ENCODE results near the gene PPP1R3D.
A peak's percentile ranks its signal among the peaks of the same experiment; 100 is the strongest.

The PPP1R3D gene, protein sequence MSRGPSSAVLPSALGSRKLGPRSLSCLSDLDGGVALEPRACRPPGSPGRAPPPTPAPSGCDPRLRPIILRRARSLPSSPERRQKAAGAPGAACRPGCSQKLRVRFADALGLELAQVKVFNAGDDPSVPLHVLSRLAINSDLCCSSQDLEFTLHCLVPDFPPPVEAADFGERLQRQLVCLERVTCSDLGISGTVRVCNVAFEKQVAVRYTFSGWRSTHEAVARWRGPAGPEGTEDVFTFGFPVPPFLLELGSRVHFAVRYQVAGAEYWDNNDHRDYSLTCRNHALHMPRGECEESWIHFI

DNA sequence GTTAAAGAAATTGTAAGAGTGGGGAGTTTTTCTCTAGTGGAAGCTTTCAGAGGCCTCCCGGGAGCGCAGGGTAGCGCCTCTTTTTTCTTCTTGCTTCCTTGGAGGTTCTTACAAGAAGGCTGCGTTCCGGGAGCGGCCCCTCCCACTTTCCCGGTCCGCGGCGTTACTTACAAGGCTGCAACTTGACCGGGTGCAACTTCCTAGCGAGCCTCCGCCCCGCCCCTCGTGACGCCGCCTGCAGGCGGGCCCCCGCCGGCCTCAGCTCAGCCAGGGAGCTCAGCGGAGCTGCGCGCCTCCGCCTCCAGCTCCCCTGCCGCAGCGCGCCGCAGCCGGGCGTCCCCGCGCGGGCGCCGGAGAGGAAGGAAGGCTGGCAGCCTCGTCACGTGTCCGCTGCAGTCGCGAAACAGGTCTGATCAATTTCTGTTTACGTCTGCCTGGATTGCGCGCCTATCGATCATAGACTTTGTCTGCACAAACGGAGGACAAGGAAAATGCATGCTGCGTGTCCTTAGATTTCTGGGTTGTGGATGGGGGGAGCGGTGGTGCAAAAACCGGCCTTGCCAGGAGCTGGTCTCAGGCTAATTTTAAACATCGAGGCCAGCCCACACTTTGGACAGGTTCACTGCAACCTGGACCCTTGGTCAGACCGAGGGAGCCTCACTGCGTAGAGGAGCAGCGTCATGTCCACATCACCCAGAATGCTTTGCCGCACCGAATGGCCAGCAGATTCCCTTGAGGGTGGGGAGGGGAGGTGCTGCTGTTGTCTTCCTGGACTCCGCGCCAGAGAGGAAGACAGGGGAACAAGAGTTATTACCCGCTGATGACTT is at the start of gene PPP1R3D, which contains the start of gene FAM217B:
Gene PPP1R3D (minus strand): TSS at position 177 of the 827 bp plus-strand sequence. CDS start 374 bp downstream, outside the sequence.
Gene FAM217B (plus strand): TSS at position 261 of the 827 bp plus-strand sequence. CDS start 3,555 bp downstream, outside the sequence.
- H3K4me1 Mint-ChIP-seq = peaks cover 22% of the 10 kb centered on the region
- DNase-seq (ENCODE audit: low spot score in 2 of 2) = peak; percentile 79 to 82
- ATAC-seq (replicated peaks; ENCODE audit: extremely low read depth, poor library complexity, severe bottlenecking) = peak; percentile 99
- H3K27me3 Mint-ChIP-seq = no peaks in the 10 kb centered on the region
- H3K9me3 Mint-ChIP-seq = no peaks in the 10 kb centered on the region
- H3K36me3 Mint-ChIP-seq (ENCODE audit: insufficient read depth) = peaks cover 24% of the 10 kb centered on the region
- peak within 1 kb of the TSS; percentile 96 for H3K27ac Mint-ChIP-seq (ENCODE audit: low read depth)
- peak within 1 kb of the TSS; percentile 98 for H3K4me3 Mint-ChIP-seq

DNA sequence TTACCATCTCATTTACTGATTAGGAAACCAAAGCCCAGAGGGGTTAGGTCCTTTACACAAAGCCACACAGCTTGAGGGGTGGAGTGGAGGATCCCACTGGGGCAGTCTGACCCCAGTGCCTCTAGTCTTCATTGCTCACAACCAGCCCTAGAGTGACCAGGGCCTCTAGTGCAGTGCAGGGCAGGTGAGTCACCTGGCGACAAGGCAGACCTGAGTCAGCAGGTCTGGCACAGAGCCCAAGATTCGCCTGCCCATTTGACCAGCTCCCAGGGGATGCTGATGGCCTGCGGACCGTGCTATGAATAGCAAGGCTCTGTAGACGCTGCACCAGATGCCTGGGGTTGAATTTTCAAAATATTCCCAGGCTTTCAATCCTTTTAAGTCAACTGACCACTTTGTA is 48.0 kb upstream of the PPP1R3D start:
- Mint-ChIP-seq H3K4me1 (no peaks in the 10 kb centered on the region), H3K36me3 (ENCODE audit: insufficient read depth) (peaks cover 2% of the 10 kb centered on the region), H3K27me3 (no peaks in the 10 kb centered on the region), H3K27ac (ENCODE audit: low read depth) (no peak overlapping the region), H3K9me3 (no peaks in the 10 kb centered on the region), H3K4me3 (no peak overlapping the region)
- DNase-seq (ENCODE audit: low spot score in 2 of 2) (no peak), ATAC-seq (replicated peaks; ENCODE audit: extremely low read depth, poor library complexity, severe bottlenecking) (no peak)

DNA sequence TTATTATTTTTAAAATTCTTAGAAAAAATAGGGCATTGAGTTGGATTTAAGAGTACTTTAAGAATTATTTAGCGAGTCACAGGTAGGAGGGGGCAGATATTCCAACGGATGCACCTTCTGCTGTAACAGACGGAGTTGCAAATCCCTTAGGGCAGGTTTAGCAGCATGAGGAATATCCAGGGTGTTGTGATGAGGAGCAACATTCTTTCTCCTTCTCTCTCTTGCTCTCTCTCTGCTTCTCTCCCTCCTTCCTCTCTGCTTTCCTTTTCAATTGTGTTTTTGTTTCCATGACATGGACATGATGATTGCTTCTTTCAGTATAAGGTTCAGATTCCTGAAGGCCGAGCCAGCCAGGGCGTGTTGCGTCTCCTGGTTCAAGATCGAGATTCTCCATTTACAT is 47.0 kb upstream of the PPP1R3D start:
- DNase-seq (ENCODE audit: low spot score in 2 of 2) = no peak
- no peak overlapping the region for H3K4me3 Mint-ChIP-seq
- no peaks in the 10 kb centered on the region for H3K4me1 Mint-ChIP-seq
- H3K36me3 Mint-ChIP-seq (ENCODE audit: insufficient read depth) = peaks cover 2% of the 10 kb centered on the region
- no peaks in the 10 kb centered on the region for H3K9me3 Mint-ChIP-seq
- no peaks in the 10 kb centered on the region for H3K27me3 Mint-ChIP-seq
- no peak for ATAC-seq (replicated peaks; ENCODE audit: extremely low read depth, poor library complexity, severe bottlenecking)
- H3K27ac Mint-ChIP-seq (ENCODE audit: low read depth) = no peak overlapping the region

DNA sequence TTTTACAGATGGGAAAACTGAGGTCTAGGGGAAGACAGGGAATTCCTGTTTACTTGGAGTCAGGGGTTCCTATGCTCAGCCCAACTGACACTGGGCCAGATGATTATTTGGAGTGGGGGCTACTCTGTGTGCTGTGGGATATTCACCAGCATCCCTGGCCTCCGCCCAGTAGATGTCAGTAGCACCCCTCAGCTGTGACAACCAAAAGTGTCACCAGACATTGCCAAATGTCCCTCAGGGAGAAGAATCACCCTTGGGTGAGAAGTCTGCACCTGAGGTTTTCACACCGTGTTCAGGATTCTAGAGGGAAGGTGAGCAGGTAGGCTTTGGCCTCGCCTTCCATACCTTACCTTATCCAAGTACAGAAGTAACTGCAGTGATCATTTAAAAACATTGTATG is 45.8 kb upstream of the PPP1R3D start:
- no peak for ATAC-seq (replicated peaks; ENCODE audit: extremely low read depth, poor library complexity, severe bottlenecking)
- Mint-ChIP-seq H3K36me3 (ENCODE audit: insufficient read depth) (peaks cover 2% of the 10 kb centered on the region), H3K27ac (ENCODE audit: low read depth) (no peak overlapping the region), H3K27me3 (no peaks in the 10 kb centered on the region), H3K4me3 (no peak overlapping the region), H3K4me1 (no peaks in the 10 kb centered on the region), H3K9me3 (no peaks in the 10 kb centered on the region)
- DNase-seq (ENCODE audit: low spot score in 2 of 2) = no peak

DNA sequence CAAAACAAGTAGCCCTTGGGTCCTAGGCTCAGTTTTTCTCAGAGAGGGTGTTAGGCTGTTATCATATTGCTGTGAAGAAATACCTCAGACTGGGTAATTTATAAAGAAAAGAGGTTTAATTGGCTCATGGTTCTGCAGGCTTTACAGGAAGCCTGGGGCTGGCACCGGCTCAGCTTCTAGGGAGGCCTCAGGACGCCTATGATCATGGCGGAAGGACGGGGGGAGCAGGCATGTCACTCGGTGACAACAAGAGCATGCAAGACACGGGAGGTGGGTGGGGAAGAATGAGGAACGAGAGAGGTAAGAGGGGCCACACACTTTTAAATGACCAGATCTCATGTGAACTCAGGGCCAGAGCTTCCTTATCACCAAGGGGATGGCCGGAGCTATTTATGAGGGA is 45.1 kb upstream of the PPP1R3D start:
- H3K27ac Mint-ChIP-seq (ENCODE audit: low read depth) = no peak overlapping the region

GRCh38 chr20:59984541-59984940 is 44.4 kb upstream of the PPP1R3D start:
- Mint-ChIP-seq H3K4me3 (no peak overlapping the region), H3K27ac (ENCODE audit: low read depth) (peak overlapping the region; percentile 19), H3K36me3 (ENCODE audit: insufficient read depth) (peaks cover 2% of the 10 kb centered on the region), H3K27me3 (no peaks in the 10 kb centered on the region), H3K9me3 (no peaks in the 10 kb centered on the region), H3K4me1 (no peaks in the 10 kb centered on the region)
- DNase-seq (ENCODE audit: low spot score in 2 of 2) = no peak
- ATAC-seq (replicated peaks; ENCODE audit: extremely low read depth, poor library complexity, severe bottlenecking) = no peak

More for the DNA sequence above, 45.1 kb upstream of the PPP1R3D start:
- no peak overlapping the region for H3K4me3 Mint-ChIP-seq
- H3K27me3 Mint-ChIP-seq = no peaks in the 10 kb centered on the region
- no peak for ATAC-seq (replicated peaks; ENCODE audit: extremely low read depth, poor library complexity, severe bottlenecking)
- H3K4me1 Mint-ChIP-seq = no peaks in the 10 kb centered on the region
- H3K36me3 Mint-ChIP-seq (ENCODE audit: insufficient read depth) = peaks cover 2% of the 10 kb centered on the region
- DNase-seq (ENCODE audit: low spot score in 2 of 2) = no peak
- no peaks in the 10 kb centered on the region for H3K9me3 Mint-ChIP-seq

- Mint-ChIP-seq H3K9me3 (no peaks in the 10 kb centered on the region), H3K27ac (ENCODE audit: low read depth) (no peak overlapping the region), H3K4me1 (no peaks in the 10 kb centered on the region), H3K36me3 (ENCODE audit: insufficient read depth) (no peaks in the 10 kb centered on the region), H3K4me3 (no peak overlapping the region), H3K27me3 (no peaks in the 10 kb centered on the region)
- ATAC-seq (replicated peaks; ENCODE audit: extremely low read depth, poor library complexity, severe bottlenecking) (no peak), DNase-seq (ENCODE audit: low spot score in 2 of 2) (no peak)
These were observed 43.0 kb upstream of the PPP1R3D start for GRCh38 chr20:59983076-59983475.

DNA sequence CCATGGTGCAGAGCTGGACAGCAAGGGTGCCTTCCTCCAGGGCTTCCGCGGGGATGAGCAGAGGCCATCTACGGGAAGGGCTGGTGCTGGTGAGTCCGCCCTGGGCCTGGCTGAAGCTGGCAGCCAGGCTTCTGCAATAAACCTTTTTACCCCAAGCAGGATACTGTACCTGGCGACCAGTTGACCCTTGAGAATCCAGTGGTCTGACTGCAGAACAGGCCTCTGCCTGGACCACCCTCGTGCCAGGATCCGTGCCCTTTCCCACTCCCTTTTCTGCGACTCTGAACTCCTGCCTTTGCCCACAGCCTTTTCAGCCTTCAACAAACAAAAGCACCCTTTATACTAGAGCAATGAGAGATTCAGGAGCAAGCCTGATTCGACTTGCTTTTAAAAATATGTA is 37.0 kb upstream of the PPP1R3D start:
- ATAC-seq (replicated peaks; ENCODE audit: extremely low read depth, poor library complexity, severe bottlenecking) = no peak
- H3K27ac Mint-ChIP-seq (ENCODE audit: low read depth) = no peak overlapping the region

DNA sequence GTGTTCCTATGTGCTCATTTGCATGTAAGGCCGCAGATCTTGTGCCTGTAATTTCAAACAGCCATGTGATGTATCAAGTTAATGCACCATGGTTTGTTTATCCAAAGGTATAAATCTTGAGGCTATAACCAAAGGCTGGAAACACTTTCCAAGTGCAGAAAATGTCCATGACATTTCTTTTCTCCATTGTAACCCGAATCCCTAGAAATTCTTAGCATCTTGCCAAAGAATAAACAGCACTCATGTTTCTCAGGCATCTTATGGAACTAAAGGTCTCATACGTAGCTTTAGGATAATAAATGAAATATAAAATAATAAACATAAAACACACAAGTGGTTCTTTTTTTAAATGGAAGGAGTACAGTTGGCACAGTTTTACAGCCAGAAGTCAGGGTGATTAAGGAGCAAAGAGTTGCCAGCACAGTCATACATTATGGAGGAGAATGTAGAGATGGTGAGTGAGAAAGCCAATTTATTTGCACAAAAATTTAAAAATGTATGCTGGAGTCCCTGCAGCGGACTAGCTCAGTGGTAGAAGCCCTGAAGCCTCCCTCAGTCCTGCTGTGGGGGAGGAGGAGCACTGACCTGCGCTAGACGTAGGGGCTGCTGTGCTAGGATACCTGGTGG is 36.2 kb upstream of the PPP1R3D start:
- H3K4me1 Mint-ChIP-seq = no peaks in the 10 kb centered on the region
- DNase-seq (ENCODE audit: low spot score in 2 of 2) (no peak), ATAC-seq (replicated peaks; ENCODE audit: extremely low read depth, poor library complexity, severe bottlenecking) (no peak)
- no peak overlapping the region for H3K4me3 Mint-ChIP-seq
- H3K27ac Mint-ChIP-seq (ENCODE audit: low read depth) = no peak overlapping the region
- no peaks in the 10 kb centered on the region for H3K27me3 Mint-ChIP-seq
- no peaks in the 10 kb centered on the region for H3K36me3 Mint-ChIP-seq (ENCODE audit: insufficient read depth)
- H3K9me3 Mint-ChIP-seq = no peaks in the 10 kb centered on the region

More for the DNA sequence above, 37.0 kb upstream of the PPP1R3D start:
- Mint-ChIP-seq H3K4me1 (no peaks in the 10 kb centered on the region), H3K9me3 (no peaks in the 10 kb centered on the region), H3K4me3 (no peak overlapping the region), H3K36me3 (ENCODE audit: insufficient read depth) (no peaks in the 10 kb centered on the region), H3K27me3 (no peaks in the 10 kb centered on the region)
- DNase-seq (ENCODE audit: low spot score in 2 of 2) = no peak

DNA sequence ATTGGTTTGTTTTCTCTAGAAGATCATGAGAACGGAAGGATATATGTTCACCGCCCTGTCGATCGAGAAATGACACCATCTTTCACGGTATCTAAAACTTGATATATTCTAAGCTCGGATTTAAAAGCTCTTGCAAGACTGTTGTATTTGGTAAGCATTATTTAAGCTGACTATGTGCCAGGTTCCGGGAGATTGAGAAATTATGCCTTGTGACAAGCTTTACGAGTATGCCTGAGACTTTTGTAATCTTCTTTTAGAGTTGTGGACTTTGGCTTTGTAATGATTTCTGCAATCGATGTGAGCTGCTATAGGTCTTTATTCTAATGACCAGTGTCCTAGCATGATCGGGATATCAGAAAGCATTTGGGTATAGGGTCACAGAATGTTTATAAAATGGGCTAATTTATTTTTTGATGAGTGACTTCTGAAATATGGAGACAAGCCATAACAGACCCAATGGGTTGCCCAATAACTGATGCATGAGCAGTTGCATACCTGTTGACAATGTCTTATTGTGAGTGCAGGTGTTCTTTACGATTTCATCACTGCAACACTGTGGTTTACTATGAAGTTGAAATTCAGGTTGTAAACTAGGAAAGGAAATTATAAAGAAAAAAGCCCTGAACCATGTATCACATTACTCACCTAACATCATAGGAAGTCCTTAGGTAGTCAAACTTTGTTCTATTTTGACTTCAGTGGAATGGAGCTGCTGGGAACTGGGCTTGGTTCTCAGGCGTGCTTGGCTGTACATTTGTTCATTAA is 32.1 kb upstream of the PPP1R3D start:
- no peak overlapping the region for H3K4me3 Mint-ChIP-seq
- no peaks in the 10 kb centered on the region for H3K27me3 Mint-ChIP-seq
- no peaks in the 10 kb centered on the region for H3K4me1 Mint-ChIP-seq
- no peaks in the 10 kb centered on the region for H3K36me3 Mint-ChIP-seq (ENCODE audit: insufficient read depth)
- no peak for ATAC-seq (replicated peaks; ENCODE audit: extremely low read depth, poor library complexity, severe bottlenecking)
- DNase-seq (ENCODE audit: low spot score in 2 of 2) = no peak
- no peak overlapping the region for H3K27ac Mint-ChIP-seq (ENCODE audit: low read depth)
- no peaks in the 10 kb centered on the region for H3K9me3 Mint-ChIP-seq

DNA sequence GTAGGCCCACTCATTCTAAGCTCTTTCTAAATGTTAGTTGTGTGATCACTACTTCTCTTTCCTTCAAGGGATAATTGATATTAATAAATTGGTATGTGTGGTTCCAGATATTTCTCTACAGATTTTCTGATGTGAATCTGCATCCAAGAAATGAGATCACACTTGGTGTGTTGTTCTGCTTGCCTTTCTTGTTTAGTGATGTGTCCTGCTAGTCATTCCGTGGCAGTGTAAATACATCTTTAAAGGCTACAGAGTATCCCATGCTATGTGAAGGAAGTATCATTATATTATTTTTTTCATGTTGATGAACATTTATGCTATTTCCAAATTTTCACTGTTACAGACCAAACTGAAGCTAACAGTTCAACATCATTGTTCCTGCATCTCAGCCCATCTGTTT is 31.3 kb upstream of the PPP1R3D start:
- ATAC-seq (replicated peaks; ENCODE audit: extremely low read depth, poor library complexity, severe bottlenecking) (no peak), DNase-seq (ENCODE audit: low spot score in 2 of 2) (no peak)
- H3K36me3 Mint-ChIP-seq (ENCODE audit: insufficient read depth) = no peaks in the 10 kb centered on the region
- no peak overlapping the region for H3K4me3 Mint-ChIP-seq
- no peaks in the 10 kb centered on the region for H3K27me3 Mint-ChIP-seq
- no peaks in the 10 kb centered on the region for H3K9me3 Mint-ChIP-seq
- H3K27ac Mint-ChIP-seq (ENCODE audit: low read depth) = no peak overlapping the region
- H3K4me1 Mint-ChIP-seq = no peaks in the 10 kb centered on the region

- Mint-ChIP-seq H3K27ac (ENCODE audit: low read depth) (no peak overlapping the region), H3K9me3 (no peaks in the 10 kb centered on the region), H3K4me1 (no peaks in the 10 kb centered on the region), H3K36me3 (ENCODE audit: insufficient read depth) (no peaks in the 10 kb centered on the region), H3K27me3 (no peaks in the 10 kb centered on the region), H3K4me3 (no peak overlapping the region)
- DNase-seq (ENCODE audit: low spot score in 2 of 2) (no peak), ATAC-seq (replicated peaks; ENCODE audit: extremely low read depth, poor library complexity, severe bottlenecking) (no peak)
These were observed 26.3 kb upstream of the PPP1R3D start for GRCh38 chr20:59966428-59966827.

All from central memory CD8-positive, alpha-beta T cell (primary cell).